Measurements from ENCODE around the gene SLC5A2.
"Not testable (repeated sequence)": the region's sequence is repeated elsewhere in the genome, so short reads cannot be mapped to it uniquely, and the experiment has no call there.

The SLC5A2 gene

DNA sequence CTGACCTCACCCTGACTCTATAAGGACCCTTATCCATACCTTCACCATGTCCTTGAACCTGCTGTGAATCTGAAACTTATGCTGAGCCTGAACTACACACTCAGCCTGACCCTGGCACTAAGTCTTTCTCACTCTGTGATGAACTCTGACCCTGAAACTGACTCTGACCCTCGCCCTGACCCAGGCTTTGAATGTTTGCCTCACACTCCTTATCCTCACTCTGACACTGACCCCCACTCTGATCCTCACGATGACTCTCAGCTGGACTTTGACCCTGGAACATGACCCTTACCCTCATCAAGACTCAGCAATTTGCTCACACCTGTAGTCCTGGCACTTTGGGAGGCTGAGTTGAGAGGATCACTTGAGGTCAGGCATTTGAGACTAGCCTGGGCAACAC is 49.2 kb downstream of the SLC5A2 start:
- no peak for DNase-seq

DNA sequence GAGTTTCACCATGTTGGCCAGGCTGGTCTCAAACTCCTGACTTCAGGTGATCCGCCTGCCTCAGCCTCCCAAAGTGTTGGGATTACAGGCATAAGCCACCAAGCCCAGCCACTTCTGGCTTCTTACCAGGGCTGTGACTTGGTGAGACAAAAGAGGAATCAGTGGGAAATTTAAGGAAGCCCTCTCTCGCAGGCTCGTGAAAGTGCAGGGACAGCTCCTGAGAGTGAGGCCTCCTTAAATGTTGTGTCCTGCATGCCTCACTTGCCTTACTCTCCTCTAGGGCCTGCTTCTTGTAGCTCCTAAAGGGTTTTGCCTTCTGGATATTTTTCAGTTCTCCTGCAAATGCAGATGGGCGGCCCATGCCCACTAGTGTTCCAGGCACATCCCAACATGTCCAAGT is 50.0 kb downstream of the SLC5A2 start:
- no peak for DNase-seq

DNA sequence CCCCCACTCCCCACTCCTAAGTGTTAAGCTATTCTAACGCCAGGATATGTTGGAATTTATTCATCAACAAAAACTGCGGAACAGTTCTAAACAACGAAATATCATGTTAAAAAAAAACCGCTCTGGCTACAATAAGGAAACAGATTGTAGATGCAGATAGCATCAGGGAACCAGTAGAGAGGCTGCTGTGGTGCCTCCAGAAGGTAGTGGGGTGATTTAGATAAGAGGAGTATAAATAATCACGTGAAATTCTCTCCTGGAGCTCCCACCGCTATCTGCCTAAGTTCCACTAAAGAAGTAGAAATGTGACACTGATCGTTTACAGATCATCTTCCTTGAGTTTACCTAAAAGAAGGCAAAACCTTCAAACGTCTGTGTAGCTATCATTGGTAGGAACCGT is 52.8 kb downstream of the SLC5A2 start:
- no peak for DNase-seq

DNA sequence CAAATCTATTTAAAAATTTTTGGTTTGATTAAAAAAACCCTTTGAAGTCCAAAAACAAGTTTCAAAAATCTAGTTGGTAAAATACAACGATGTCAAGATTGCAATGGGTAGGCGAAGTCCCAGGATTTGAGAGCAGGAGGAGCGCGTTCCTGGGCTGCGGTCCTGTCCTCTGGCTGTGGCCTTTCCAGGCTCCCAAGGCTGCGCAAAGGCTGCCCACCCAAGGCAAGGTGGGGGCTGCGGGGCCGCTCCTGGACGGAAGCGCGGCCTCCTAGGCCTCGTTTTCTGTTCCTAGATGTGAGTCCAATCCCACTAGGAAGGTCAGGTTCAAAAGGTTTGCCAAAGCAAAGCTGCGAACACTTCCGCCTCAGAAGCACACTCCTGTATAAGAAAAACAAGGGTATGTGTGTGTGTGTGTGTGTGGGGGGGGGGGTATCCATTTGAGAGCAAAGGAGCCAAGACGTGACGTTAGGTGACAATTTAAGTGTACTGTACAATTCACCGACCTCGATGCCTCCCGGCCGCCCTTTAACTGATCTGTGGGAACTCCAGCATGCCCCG is 54.0 kb downstream of the SLC5A2 start:
- DNase-seq, result no peak

DNA sequence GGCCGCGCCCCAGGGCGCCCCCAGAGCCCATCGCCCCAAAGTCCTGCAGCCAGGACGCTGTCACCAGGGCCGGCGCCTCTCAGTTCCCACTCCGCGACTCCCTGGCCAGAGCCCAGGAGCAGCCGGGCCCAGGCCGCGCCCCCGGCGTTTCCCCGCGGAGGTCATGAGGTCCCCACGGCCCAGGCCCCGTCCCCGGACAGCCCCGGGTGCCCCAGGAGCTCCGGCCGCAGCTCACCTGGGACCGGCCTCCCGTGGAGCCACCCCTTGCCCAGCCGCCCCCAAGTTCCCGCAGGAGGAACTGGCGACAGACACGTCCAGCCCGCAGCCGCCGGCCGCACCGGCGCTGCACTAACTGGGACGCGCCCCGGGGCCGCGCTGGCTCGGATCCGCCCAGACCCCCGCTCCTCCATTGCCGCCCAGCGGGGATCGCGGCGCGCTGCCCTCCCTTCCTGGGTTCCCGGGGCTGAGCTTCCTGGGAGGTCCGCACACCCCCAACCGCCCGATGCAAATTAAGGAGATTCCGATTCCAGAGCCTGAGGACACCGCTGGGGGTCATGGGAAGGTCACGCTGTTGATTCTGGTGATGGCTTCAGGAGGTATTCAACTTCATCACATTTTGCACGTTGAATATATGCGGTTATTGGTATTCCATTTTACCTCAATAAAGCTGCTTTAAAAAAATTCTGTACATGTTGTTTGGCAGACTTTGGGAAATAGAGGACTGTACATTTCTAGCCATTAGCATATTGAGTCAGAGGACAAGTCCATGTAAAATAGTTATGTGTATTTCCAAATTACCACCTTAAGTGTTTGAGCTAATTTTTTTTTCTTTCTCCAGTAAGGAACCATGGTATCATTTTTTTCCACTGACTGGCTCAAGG is 54.7 kb downstream of the SLC5A2 start:
- no peak for DNase-seq

- not testable (repeated sequence) for DNase-seq
Observed at GRCh38 chr16:31538243-31538598, 55.3 kb downstream of the SLC5A2 start.

DNA sequence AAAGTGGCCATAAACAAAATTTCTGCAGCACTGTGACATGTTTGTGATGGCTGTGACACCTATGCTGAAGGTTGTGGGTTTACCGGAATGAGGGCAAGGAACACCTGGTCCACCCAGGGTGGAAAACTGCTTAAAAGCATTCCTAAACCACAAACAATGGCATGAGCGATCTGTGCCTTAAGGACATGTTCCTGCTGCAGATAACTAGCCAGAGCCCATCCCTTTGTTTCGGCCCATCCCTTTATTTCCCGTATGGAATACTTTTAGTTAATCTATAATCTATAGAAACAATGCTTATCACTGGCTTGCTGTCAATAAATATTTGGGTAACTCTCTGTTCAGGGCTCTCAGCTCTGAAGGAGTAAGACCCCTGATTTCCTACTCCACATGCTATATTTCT is 56.8 kb downstream of the SLC5A2 start:
- DNase-seq, result not testable (repeated sequence)
